HG03159 (cell line): ENCODE results near the gene GALNTL6.
A peak's percentile ranks its signal among the peaks of the same experiment; 100 is the strongest.

ENCODE experiments used
- ATAC-seq: cut with Tn5 transposase; IDR thresholded peaks from one replicate; pipeline ENCODE4 v1.9.1; 2021; ENCODE audit warnings: mild to moderate bottlenecking, moderate library complexity; ENCODE audit not compliant: unreplicated experiment

The GALNTL6 gene

GRCh38 chr4:172515266-172515879 is 702.2 kb downstream of the GALNTL6 start:
- ATAC-seq, result no peak

GRCh38 chr4:172517391-172517790 is 704.2 kb downstream of the GALNTL6 start:
- ATAC-seq, result no peak

GRCh38 chr4:172521248-172521647 is 708.0 kb downstream of the GALNTL6 start:
- no peak for ATAC-seq

GRCh38 chr4:172521680-172522079 is 708.5 kb downstream of the GALNTL6 start:
- ATAC-seq, result no peak

- ATAC-seq, result no peak
Observed at GRCh38 chr4:172543249-172543648, 730.0 kb downstream of the GALNTL6 start.

GRCh38 chr4:172546782-172547181 is 733.6 kb downstream of the GALNTL6 start:
- ATAC-seq, result peak; percentile 82

- no peak for ATAC-seq
Observed at GRCh38 chr4:172547724-172548123, 734.5 kb downstream of the GALNTL6 start.

- no peak for ATAC-seq
Observed at GRCh38 chr4:172553216-172553615, 740.0 kb downstream of the GALNTL6 start.

- ATAC-seq, result no peak
Observed at GRCh38 chr4:172554588-172554987, 741.4 kb downstream of the GALNTL6 start.

- no peak for ATAC-seq
Observed at GRCh38 chr4:172555725-172556124, 742.5 kb downstream of the GALNTL6 start.

GRCh38 chr4:172573899-172574298 is 760.7 kb downstream of the GALNTL6 start:
- ATAC-seq, result no peak

- no peak for ATAC-seq
Observed at GRCh38 chr4:172578712-172579111, 765.5 kb downstream of the GALNTL6 start.

- no peak for ATAC-seq
Observed at GRCh38 chr4:172584816-172585215, 771.6 kb downstream of the GALNTL6 start.

- ATAC-seq, result no peak
Observed at GRCh38 chr4:172596206-172596605, 783.0 kb downstream of the GALNTL6 start.

- no peak for ATAC-seq
Observed at GRCh38 chr4:172599554-172599953, 786.4 kb downstream of the GALNTL6 start.

GRCh38 chr4:172601195-172601594 is 788.0 kb downstream of the GALNTL6 start:
- no peak for ATAC-seq

GRCh38 chr4:172619218-172619617 is 806.0 kb downstream of the GALNTL6 start:
- ATAC-seq, result no peak

- ATAC-seq, result no peak
Observed at GRCh38 chr4:172619798-172620197, 806.6 kb downstream of the GALNTL6 start.

- no peak for ATAC-seq
Observed at GRCh38 chr4:172628263-172628662, 815.1 kb downstream of the GALNTL6 start.

GRCh38 chr4:172630280-172630679 is 817.1 kb downstream of the GALNTL6 start:
- no peak for ATAC-seq

GRCh38 chr4:172631832-172632231 is 818.6 kb downstream of the GALNTL6 start:
- no peak for ATAC-seq

- no peak for ATAC-seq
Observed at GRCh38 chr4:172648471-172648870, 835.3 kb downstream of the GALNTL6 start.

GRCh38 chr4:172649143-172649542 is 835.9 kb downstream of the GALNTL6 start:
- no peak for ATAC-seq
